Parathyroid adenoma (tissue), 2 donors: ENCODE measurements around the gene SEMG1.

Experiments used
- H2AFZ ChIP-seq: fragments of 300-600 bp; sonication (generic); one replicate; pipeline ENCODE4 v1.7.0; 2017; ENCODE audit warnings: antibody characterized with exemption, mild to moderate bottlenecking
- H3K27ac ChIP-seq: fragments of 300-600 bp; sonication (generic); one replicate; pipeline ENCODE4 v1.7.0; 2017
- H3K27me3 ChIP-seq: fragments of 300-600 bp; sonication (generic); one replicate; pipeline ENCODE4 v1.7.0; 2017; ENCODE audit warnings: low read length; ENCODE audit not compliant: control insufficient read depth, insufficient read depth
- H3K36me3 ChIP-seq: fragments of 300-600 bp; sonication (generic); one replicate; pipeline ENCODE4 v1.7.0; 2017; ENCODE audit warnings: low read length; ENCODE audit not compliant: control insufficient read depth, insufficient read depth
- H3K4me1 ChIP-seq: fragments of 300-600 bp; sonication (generic); one replicate; pipeline ENCODE4 v1.7.0; 2017; ENCODE audit warnings: control low read depth
- H3K4me2 ChIP-seq: fragments of 300-600 bp; sonication (generic); one replicate; pipeline ENCODE4 v1.7.0; 2017; ENCODE audit warnings: low read length
- H3K4me3 ChIP-seq: fragments of 300-600 bp; sonication (generic); one replicate; pipeline ENCODE4 v1.7.0; 2017; ENCODE audit warnings: low read depth, low read length
- H3K79me2 ChIP-seq: fragments of 300-600 bp; sonication (generic); one replicate; pipeline ENCODE4 v1.7.0; 2017; ENCODE audit warnings: control low read depth
- H3K9ac ChIP-seq: fragments of 300-600 bp; sonication (generic); one replicate; pipeline ENCODE4 v1.7.0; 2017; ENCODE audit warnings: mild to moderate bottlenecking
- H3K9me3 ChIP-seq: fragments of 300-600 bp; sonication (generic); one replicate; pipeline ENCODE4 v1.7.0; 2017; ENCODE audit warnings: low read length; ENCODE audit not compliant: control insufficient read depth
- TF ChIP-seq, protein P1 (sequence below): fragments of 300-600 bp; sonication (generic); IDR thresholded peaks from one replicate; pipeline ENCODE4 v1.7.0; 2017; ENCODE audit warnings: antibody characterized with exemption, mild to moderate bottlenecking
- donor health status: primary hyperparathyroidism.

Gene SEMG1

DNA sequence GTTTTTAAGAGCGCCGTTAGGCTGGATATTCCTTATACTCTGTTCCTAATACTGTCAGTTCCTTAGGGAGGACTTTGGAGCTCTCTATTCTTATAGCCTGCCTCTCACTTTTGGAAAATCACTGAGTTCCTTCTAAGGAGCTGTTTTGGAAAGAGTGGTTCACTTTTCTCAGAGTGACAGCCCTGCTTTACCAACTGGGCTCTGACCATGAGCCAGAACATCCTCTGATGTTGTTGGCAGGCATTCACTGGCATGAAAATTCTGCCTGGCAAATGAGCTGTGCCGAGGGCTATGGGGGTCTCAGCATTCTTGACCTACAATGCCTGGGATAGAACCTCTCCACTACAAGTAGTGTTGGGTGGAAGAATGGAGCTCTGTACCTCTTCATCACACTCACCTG is 14.9 kb upstream of the SEMG1 start:
- Histone ChIP-seq H3K27me3 (no peaks in the 10 kb centered on the region), H3K9ac (no peak overlapping the region), H3K4me1 (no peaks in the 10 kb centered on the region), H3K79me2 (no peaks in the 10 kb centered on the region), H3K4me3 (no peak overlapping the region), H3K27ac (no peak overlapping the region), H3K9me3 (no peaks in the 10 kb centered on the region), H3K4me2 (no peak overlapping the region), H2AFZ (no peak overlapping the region), H3K36me3 (no peaks in the 10 kb centered on the region)
- TF ChIP-seq, protein P1, sequence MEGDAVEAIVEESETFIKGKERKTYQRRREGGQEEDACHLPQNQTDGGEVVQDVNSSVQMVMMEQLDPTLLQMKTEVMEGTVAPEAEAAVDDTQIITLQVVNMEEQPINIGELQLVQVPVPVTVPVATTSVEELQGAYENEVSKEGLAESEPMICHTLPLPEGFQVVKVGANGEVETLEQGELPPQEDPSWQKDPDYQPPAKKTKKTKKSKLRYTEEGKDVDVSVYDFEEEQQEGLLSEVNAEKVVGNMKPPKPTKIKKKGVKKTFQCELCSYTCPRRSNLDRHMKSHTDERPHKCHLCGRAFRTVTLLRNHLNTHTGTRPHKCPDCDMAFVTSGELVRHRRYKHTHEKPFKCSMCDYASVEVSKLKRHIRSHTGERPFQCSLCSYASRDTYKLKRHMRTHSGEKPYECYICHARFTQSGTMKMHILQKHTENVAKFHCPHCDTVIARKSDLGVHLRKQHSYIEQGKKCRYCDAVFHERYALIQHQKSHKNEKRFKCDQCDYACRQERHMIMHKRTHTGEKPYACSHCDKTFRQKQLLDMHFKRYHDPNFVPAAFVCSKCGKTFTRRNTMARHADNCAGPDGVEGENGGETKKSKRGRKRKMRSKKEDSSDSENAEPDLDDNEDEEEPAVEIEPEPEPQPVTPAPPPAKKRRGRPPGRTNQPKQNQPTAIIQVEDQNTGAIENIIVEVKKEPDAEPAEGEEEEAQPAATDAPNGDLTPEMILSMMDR = no peak

DNA sequence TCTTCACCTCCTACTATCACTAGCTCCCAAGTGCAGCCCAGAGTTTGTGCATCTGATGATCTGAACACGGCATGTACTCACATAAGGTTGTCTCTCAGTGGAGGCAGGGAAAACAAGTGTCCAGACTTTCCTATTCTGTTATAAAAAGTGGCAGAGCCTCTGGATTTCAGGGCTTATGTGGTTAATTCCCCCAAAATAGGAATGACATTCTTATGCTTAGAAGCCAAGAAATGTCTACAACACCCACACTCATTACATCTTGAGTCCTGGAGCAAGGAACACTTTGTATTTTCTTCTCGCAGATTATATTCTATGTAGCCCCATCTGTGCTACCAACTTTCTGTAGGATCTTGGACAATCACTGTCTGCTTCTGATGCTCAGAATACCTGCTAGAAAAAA is 13.5 kb upstream of the SEMG1 start:
- no peaks in the 10 kb centered on the region for H3K79me2 ChIP-seq
- no peak overlapping the region for H3K4me3 ChIP-seq
- no peaks in the 10 kb centered on the region for H3K36me3 ChIP-seq
- TF ChIP-seq, protein P1 = no peak
- no peak overlapping the region for H2AFZ ChIP-seq
- H3K9me3 ChIP-seq = no peaks in the 10 kb centered on the region
- no peak overlapping the region for H3K4me2 ChIP-seq
- no peaks in the 10 kb centered on the region for H3K27me3 ChIP-seq
- H3K4me1 ChIP-seq = no peaks in the 10 kb centered on the region
- no peak overlapping the region for H3K9ac ChIP-seq
- H3K27ac ChIP-seq = no peak overlapping the region

DNA sequence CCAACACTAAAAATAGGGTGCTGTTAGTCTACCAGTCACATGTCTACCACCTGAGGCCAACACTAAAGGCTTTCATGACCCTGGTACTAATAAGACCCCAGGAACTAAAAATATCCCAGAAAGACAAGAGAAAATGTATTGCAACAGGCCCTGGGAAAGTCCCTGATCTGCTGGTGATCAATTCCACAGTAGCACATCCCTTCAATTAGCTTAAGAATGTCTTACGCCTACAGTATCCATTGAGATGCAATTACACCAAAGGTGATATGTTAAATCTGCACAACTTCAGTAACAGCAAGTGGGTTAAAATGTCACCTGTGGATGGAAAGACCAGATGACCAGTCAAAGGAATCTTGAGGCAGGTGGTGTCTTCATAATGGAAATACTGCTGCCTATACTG is 3.1 kb downstream of the SEMG1 start:
- no peak overlapping the region for H3K9ac ChIP-seq
- H2AFZ ChIP-seq = no peak overlapping the region
- H3K4me2 ChIP-seq = no peak overlapping the region
- H3K4me3 ChIP-seq = no peak overlapping the region
- H3K27ac ChIP-seq = no peak overlapping the region
- TF ChIP-seq, protein P1 = no peak
- H3K9me3 ChIP-seq = no peaks in the 10 kb centered on the region
- no peaks in the 10 kb centered on the region for H3K79me2 ChIP-seq
- no peaks in the 10 kb centered on the region for H3K36me3 ChIP-seq
- no peaks in the 10 kb centered on the region for H3K27me3 ChIP-seq
- no peaks in the 10 kb centered on the region for H3K4me1 ChIP-seq

DNA sequence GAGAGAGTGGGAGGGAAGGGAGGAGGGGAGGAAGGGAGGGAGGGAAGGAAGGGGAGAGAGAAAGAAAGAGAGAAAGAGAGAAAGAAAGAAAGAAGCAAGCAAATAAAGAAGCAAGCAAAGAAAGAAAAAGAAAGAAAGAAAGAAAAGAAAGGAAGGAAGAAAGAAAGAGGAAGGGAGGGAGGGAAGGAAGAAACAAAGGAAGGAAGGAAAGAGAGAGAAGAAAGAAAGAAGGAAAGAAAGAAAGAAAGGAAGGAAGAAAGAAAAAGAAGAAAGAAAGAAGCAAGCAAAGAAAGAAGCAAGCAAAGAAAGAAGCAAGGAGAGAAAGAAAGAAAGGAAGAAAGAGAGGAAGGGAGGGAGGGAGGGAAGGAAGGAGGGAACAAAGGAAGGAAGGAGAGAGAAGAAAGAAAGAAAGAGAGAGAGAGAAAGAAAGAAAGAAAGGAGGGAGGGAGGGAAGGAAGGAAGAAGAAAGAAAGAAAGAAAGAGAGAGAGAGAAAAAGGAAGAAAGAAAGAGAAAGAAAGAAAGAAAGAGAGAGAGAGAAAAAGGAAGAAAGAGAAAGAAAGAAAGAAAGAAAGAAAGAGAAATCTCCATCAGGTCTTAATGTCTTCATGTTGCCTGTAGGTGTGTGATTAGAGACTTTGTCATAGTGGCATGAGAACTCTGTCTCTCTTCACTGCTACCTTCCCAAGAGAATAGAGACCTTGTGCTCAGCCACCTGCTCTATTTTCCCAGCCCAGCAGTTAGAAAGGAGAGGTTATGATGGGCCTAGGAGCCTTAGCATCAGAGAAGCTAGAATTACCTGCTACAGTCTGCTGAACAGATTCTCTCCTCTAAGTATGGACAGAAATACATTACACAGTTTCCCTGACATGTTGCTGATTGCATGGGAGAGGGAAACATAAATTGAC is 5.0 kb downstream of the SEMG1 start:
- Histone ChIP-seq H3K9me3 (no peaks in the 10 kb centered on the region), H3K4me2 (no peak overlapping the region), H3K4me1 (no peaks in the 10 kb centered on the region), H3K27me3 (no peaks in the 10 kb centered on the region), H3K79me2 (no peaks in the 10 kb centered on the region), H3K4me3 (no peak overlapping the region), H2AFZ (no peak overlapping the region), H3K36me3 (no peaks in the 10 kb centered on the region), H3K27ac (no peak overlapping the region), H3K9ac (no peak overlapping the region)
- TF ChIP-seq, protein P1 = no peak

DNA sequence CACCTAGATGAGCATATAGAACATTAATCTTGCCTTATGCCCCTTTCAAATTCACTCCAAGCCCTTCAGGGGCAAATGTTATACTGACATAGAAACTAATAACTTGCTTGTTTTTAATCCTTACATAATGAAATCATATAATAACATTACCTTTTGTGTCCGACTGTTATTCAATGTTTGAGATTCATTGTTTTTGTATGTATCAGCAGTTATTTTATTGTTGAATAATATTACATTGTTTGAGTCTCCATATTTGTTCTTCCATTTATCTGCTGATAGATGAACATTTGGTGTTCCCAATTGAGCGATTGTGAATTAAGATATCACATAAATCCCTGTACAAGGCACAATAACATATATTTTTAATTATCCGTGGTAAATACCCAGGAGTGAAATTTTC is 6.0 kb downstream of the SEMG1 start:
- H3K36me3 ChIP-seq = no peaks in the 10 kb centered on the region
- no peaks in the 10 kb centered on the region for H3K9me3 ChIP-seq
- no peaks in the 10 kb centered on the region for H3K27me3 ChIP-seq
- H3K79me2 ChIP-seq = no peaks in the 10 kb centered on the region
- no peak overlapping the region for H3K4me2 ChIP-seq
- no peak overlapping the region for H3K9ac ChIP-seq
- no peaks in the 10 kb centered on the region for H3K4me1 ChIP-seq
- TF ChIP-seq, protein P1 = no peak
- no peak overlapping the region for H3K4me3 ChIP-seq
- no peak overlapping the region for H3K27ac ChIP-seq
- no peak overlapping the region for H2AFZ ChIP-seq
